Nephron progenitor cell (in vitro differentiated cells): ENCODE results near the gene GRM1.

Source experiments
- DNase-seq: peaks from one replicate; pipeline ENCODE4 v3.0.0; 2021
- H3K27ac Mint-ChIP-seq: 2 replicates; pipeline ENCODE4 v1.8.0; 2021; ENCODE audit warnings: mild to moderate bottlenecking, moderate library complexity, mixed read lengths
- H3K27me3 Mint-ChIP-seq: 2 replicates; pipeline ENCODE4 v1.8.0; 2021; ENCODE audit warnings: mild to moderate bottlenecking, low read depth, mixed read lengths; ENCODE audit not compliant: poor library complexity
- H3K36me3 Mint-ChIP-seq: 2 replicates; pipeline ENCODE4 v1.8.0; 2021; ENCODE audit warnings: low read depth, mixed read lengths
- H3K4me1 Mint-ChIP-seq: 2 replicates; pipeline ENCODE4 v1.8.0; 2021; ENCODE audit warnings: mixed read lengths
- H3K4me3 Mint-ChIP-seq: 2 replicates; pipeline ENCODE4 v1.8.0; 2021; ENCODE audit warnings: mild to moderate bottlenecking, moderate library complexity, mixed read lengths
- H3K9me3 Mint-ChIP-seq: 2 replicates; pipeline ENCODE4 v1.8.0; 2021; ENCODE audit warnings: mild to moderate bottlenecking, moderate library complexity, mixed read lengths
- CTCF ChIP-seq: fragments of 200-600 bp; sonication (generic); IDR thresholded peaks from 2 replicates; pipeline ENCODE4 v1.5.0; 2021; ENCODE audit warnings: antibody characterized with exemption

Gene GRM1

GRCh38 chr6:146339716-146340115 lies 310.9 kb downstream of the GRM1 start:
- Mint-ChIP-seq H3K27ac (no peak overlapping the region), H3K4me1 (no peaks in the 10 kb centered on the region), H3K4me3 (no peak overlapping the region), H3K36me3 (no peaks in the 10 kb centered on the region), H3K27me3 (peaks cover 2% of the 10 kb centered on the region), H3K9me3 (peaks cover 17% of the 10 kb centered on the region)
- TF ChIP-seq CTCF = no peak
- no peak for DNase-seq

- H3K27ac Mint-ChIP-seq = no peak overlapping the region
- no peak for DNase-seq
- no peaks in the 10 kb centered on the region for H3K27me3 Mint-ChIP-seq
- peaks cover 4% of the 10 kb centered on the region for H3K9me3 Mint-ChIP-seq
- H3K36me3 Mint-ChIP-seq = no peaks in the 10 kb centered on the region
- no peak for TF ChIP-seq CTCF
- no peak overlapping the region for H3K4me3 Mint-ChIP-seq
- H3K4me1 Mint-ChIP-seq = no peaks in the 10 kb centered on the region
Measured at GRCh38 chr6:146341493-146342230, 312.8 kb downstream of the GRM1 start.

GRCh38 chr6:146345598-146345997 lies 316.7 kb downstream of the GRM1 start:
- H3K36me3 Mint-ChIP-seq = no peaks in the 10 kb centered on the region

GRCh38 chr6:146347090-146347489 lies 318.2 kb downstream of the GRM1 start:
- no peak for DNase-seq
- Mint-ChIP-seq H3K4me1 (no peaks in the 10 kb centered on the region), H3K4me3 (no peak overlapping the region), H3K36me3 (no peaks in the 10 kb centered on the region), H3K27me3 (no peaks in the 10 kb centered on the region), H3K9me3 (no peaks in the 10 kb centered on the region), H3K27ac (no peak overlapping the region)
- TF ChIP-seq CTCF = no peak

More at GRCh38 chr6:146345598-146345997, 316.7 kb downstream of the GRM1 start:
- no peak overlapping the region for H3K27ac Mint-ChIP-seq
- no peak for TF ChIP-seq CTCF
- no peak for DNase-seq
- H3K9me3 Mint-ChIP-seq = no peaks in the 10 kb centered on the region
- no peak overlapping the region for H3K4me3 Mint-ChIP-seq
- H3K27me3 Mint-ChIP-seq = no peaks in the 10 kb centered on the region
- H3K4me1 Mint-ChIP-seq = no peaks in the 10 kb centered on the region

- DNase-seq = no peak
- no peak for TF ChIP-seq CTCF
- Mint-ChIP-seq H3K4me1 (no peaks in the 10 kb centered on the region), H3K4me3 (no peak overlapping the region), H3K27me3 (no peaks in the 10 kb centered on the region), H3K36me3 (no peaks in the 10 kb centered on the region), H3K9me3 (no peaks in the 10 kb centered on the region), H3K27ac (no peak overlapping the region)
Measured at GRCh38 chr6:146347690-146348089, 318.8 kb downstream of the GRM1 start.

GRCh38 chr6:146351018-146351417 lies 322.2 kb downstream of the GRM1 start:
- H3K27ac Mint-ChIP-seq = no peak overlapping the region
- no peaks in the 10 kb centered on the region for H3K27me3 Mint-ChIP-seq
- no peaks in the 10 kb centered on the region for H3K9me3 Mint-ChIP-seq
- H3K4me3 Mint-ChIP-seq = no peak overlapping the region
- DNase-seq = no peak
- peaks cover 5% of the 10 kb centered on the region for H3K4me1 Mint-ChIP-seq
- no peak for TF ChIP-seq CTCF
- H3K36me3 Mint-ChIP-seq = no peaks in the 10 kb centered on the region
